ENCODE measurements around the gene SPEG. TPM values are rescaled to one million over a fixed set of nuclear protein-coding genes. Genes with fewer than 3 reads are reported as not detected.

SPEG gene
- total RNA-seq, 1 experiment from 2014 or later: not detected

- no peaks in the 10 kb centered on the region for H3K9me3 ChIP-seq (ENCODE audit: low read length)
- H3K4me1 ChIP-seq (ENCODE audit: low read length): peaks cover 8% of the 10 kb centered on the region
- no peak overlapping the region for H2AFZ ChIP-seq (ENCODE audit: low read length)
- H3K9ac ChIP-seq (ENCODE audit: low read length): no peak overlapping the region
- H3K79me2 ChIP-seq (ENCODE audit: low read length): no peaks in the 10 kb centered on the region
- no peaks in the 10 kb centered on the region for H3K27me3 ChIP-seq (ENCODE audit: low read length)
- H3K4me2 ChIP-seq (ENCODE audit: low read depth, low read length, poor library complexity, severe bottlenecking): no peak overlapping the region
- H3K36me3 ChIP-seq (ENCODE audit: insufficient read depth, low read length): no peaks in the 10 kb centered on the region
- H3K4me3 ChIP-seq (ENCODE audit: low read length): no peak overlapping the region
- DNase-seq: no peak
- no peaks in the 10 kb centered on the region for H3K9me2 ChIP-seq (replicated peaks; ENCODE audit: insufficient read depth, low read length)
- no peak overlapping the region for H3K27ac ChIP-seq (ENCODE audit: low read length)
- no peaks in the 10 kb centered on the region for H4K20me1 ChIP-seq (ENCODE audit: insufficient read depth, low read depth, low read length)
These were observed 20.9 kb downstream of the SPEG start for GRCh38 chr2:219455581-219455980.

GRCh38 chr2:219457784-219458369, 23.2 kb downstream of the SPEG start:
- Histone ChIP-seq H3K4me2 (ENCODE audit: low read depth, low read length, poor library complexity, severe bottlenecking) (no peak overlapping the region), H3K9ac (ENCODE audit: low read length) (no peak overlapping the region), H2AFZ (ENCODE audit: low read length) (no peak overlapping the region), H3K79me2 (ENCODE audit: low read length) (no peaks in the 10 kb centered on the region), H3K9me2 (replicated peaks; ENCODE audit: insufficient read depth, low read length) (no peaks in the 10 kb centered on the region), H3K36me3 (ENCODE audit: insufficient read depth, low read length) (no peaks in the 10 kb centered on the region), H3K27me3 (ENCODE audit: low read length) (no peaks in the 10 kb centered on the region), H3K27ac (ENCODE audit: low read length) (no peak overlapping the region), H3K9me3 (ENCODE audit: low read length) (no peaks in the 10 kb centered on the region), H3K4me1 (ENCODE audit: low read length) (peaks cover 8% of the 10 kb centered on the region), H3K4me3 (ENCODE audit: low read length) (no peak overlapping the region), H4K20me1 (ENCODE audit: insufficient read depth, low read depth, low read length) (no peaks in the 10 kb centered on the region)
- peak; percentile 69 for DNase-seq

- Histone ChIP-seq H4K20me1 (ENCODE audit: insufficient read depth, low read depth, low read length) (no peaks in the 10 kb centered on the region), H3K9ac (ENCODE audit: low read length) (no peak overlapping the region), H3K4me3 (ENCODE audit: low read length) (no peak overlapping the region), H3K27ac (ENCODE audit: low read length) (no peak overlapping the region), H3K4me2 (ENCODE audit: low read depth, low read length, poor library complexity, severe bottlenecking) (no peak overlapping the region), H3K36me3 (ENCODE audit: insufficient read depth, low read length) (no peaks in the 10 kb centered on the region), H2AFZ (ENCODE audit: low read length) (no peak overlapping the region), H3K79me2 (ENCODE audit: low read length) (no peaks in the 10 kb centered on the region), H3K9me3 (ENCODE audit: low read length) (no peaks in the 10 kb centered on the region), H3K4me1 (ENCODE audit: low read length) (peaks cover 8% of the 10 kb centered on the region), H3K9me2 (replicated peaks; ENCODE audit: insufficient read depth, low read length) (no peaks in the 10 kb centered on the region), H3K27me3 (ENCODE audit: low read length) (no peaks in the 10 kb centered on the region)
- DNase-seq: no peak
These were observed 24.4 kb downstream of the SPEG start for GRCh38 chr2:219458996-219459395.

GRCh38 chr2:219459460-219460311, 25.0 kb downstream of the SPEG start:
- Histone ChIP-seq H3K79me2 (ENCODE audit: low read length) (no peaks in the 10 kb centered on the region), H3K4me3 (ENCODE audit: low read length) (no peak overlapping the region), H3K4me1 (ENCODE audit: low read length) (peaks cover 8% of the 10 kb centered on the region), H3K9me2 (replicated peaks; ENCODE audit: insufficient read depth, low read length) (no peaks in the 10 kb centered on the region), H3K4me2 (ENCODE audit: low read depth, low read length, poor library complexity, severe bottlenecking) (no peak overlapping the region), H3K9me3 (ENCODE audit: low read length) (no peaks in the 10 kb centered on the region), H3K36me3 (ENCODE audit: insufficient read depth, low read length) (no peaks in the 10 kb centered on the region), H2AFZ (ENCODE audit: low read length) (no peak overlapping the region), H3K27ac (ENCODE audit: low read length) (no peak overlapping the region), H3K27me3 (ENCODE audit: low read length) (no peaks in the 10 kb centered on the region), H3K9ac (ENCODE audit: low read length) (no peak overlapping the region), H4K20me1 (ENCODE audit: insufficient read depth, low read depth, low read length) (no peaks in the 10 kb centered on the region)
- DNase-seq: peak; percentile 72

- H3K9ac ChIP-seq (ENCODE audit: low read length): no peak overlapping the region
These were observed 25.8 kb downstream of the SPEG start for GRCh38 chr2:219460424-219460926.

GRCh38 chr2:219461047-219461514, 26.4 kb downstream of the SPEG start:
- no peaks in the 10 kb centered on the region for H3K4me1 ChIP-seq (ENCODE audit: low read length)
- no peaks in the 10 kb centered on the region for H4K20me1 ChIP-seq (ENCODE audit: insufficient read depth, low read depth, low read length)
- DNase-seq: peak; percentile 56
- no peaks in the 10 kb centered on the region for H3K9me3 ChIP-seq (ENCODE audit: low read length)
- H3K9ac ChIP-seq (ENCODE audit: low read length): no peak overlapping the region
- H3K27ac ChIP-seq (ENCODE audit: low read length): no peak overlapping the region
- no peak overlapping the region for H3K4me2 ChIP-seq (ENCODE audit: low read depth, low read length, poor library complexity, severe bottlenecking)
- H3K79me2 ChIP-seq (ENCODE audit: low read length): no peaks in the 10 kb centered on the region
- H2AFZ ChIP-seq (ENCODE audit: low read length): no peak overlapping the region
- H3K27me3 ChIP-seq (ENCODE audit: low read length): no peaks in the 10 kb centered on the region
- H3K9me2 ChIP-seq (replicated peaks; ENCODE audit: insufficient read depth, low read length): no peaks in the 10 kb centered on the region
- H3K4me3 ChIP-seq (ENCODE audit: low read length): no peak overlapping the region
- H3K36me3 ChIP-seq (ENCODE audit: insufficient read depth, low read length): no peaks in the 10 kb centered on the region

More at GRCh38 chr2:219460424-219460926, 25.8 kb downstream of the SPEG start:
- Histone ChIP-seq H3K9me3 (ENCODE audit: low read length) (no peaks in the 10 kb centered on the region), H3K36me3 (ENCODE audit: insufficient read depth, low read length) (no peaks in the 10 kb centered on the region), H3K4me1 (ENCODE audit: low read length) (peaks cover 4% of the 10 kb centered on the region), H3K27ac (ENCODE audit: low read length) (no peak overlapping the region), H3K9me2 (replicated peaks; ENCODE audit: insufficient read depth, low read length) (no peaks in the 10 kb centered on the region), H3K4me2 (ENCODE audit: low read depth, low read length, poor library complexity, severe bottlenecking) (no peak overlapping the region), H4K20me1 (ENCODE audit: insufficient read depth, low read depth, low read length) (no peaks in the 10 kb centered on the region), H3K27me3 (ENCODE audit: low read length) (no peaks in the 10 kb centered on the region), H2AFZ (ENCODE audit: low read length) (no peak overlapping the region), H3K79me2 (ENCODE audit: low read length) (no peaks in the 10 kb centered on the region), H3K4me3 (ENCODE audit: low read length) (no peak overlapping the region)
- DNase-seq: no peak

- H3K4me2 ChIP-seq (ENCODE audit: low read depth, low read length, poor library complexity, severe bottlenecking): no peak overlapping the region
- no peak for DNase-seq
- H3K79me2 ChIP-seq (ENCODE audit: low read length): no peaks in the 10 kb centered on the region
- H3K27me3 ChIP-seq (ENCODE audit: low read length): no peaks in the 10 kb centered on the region
- H3K9me3 ChIP-seq (ENCODE audit: low read length): no peaks in the 10 kb centered on the region
- H4K20me1 ChIP-seq (ENCODE audit: insufficient read depth, low read depth, low read length): no peaks in the 10 kb centered on the region
- H3K4me3 ChIP-seq (ENCODE audit: low read length): no peak overlapping the region
- no peak overlapping the region for H3K9ac ChIP-seq (ENCODE audit: low read length)
- H3K27ac ChIP-seq (ENCODE audit: low read length): no peak overlapping the region
- no peaks in the 10 kb centered on the region for H3K9me2 ChIP-seq (replicated peaks; ENCODE audit: insufficient read depth, low read length)
- no peak overlapping the region for H2AFZ ChIP-seq (ENCODE audit: low read length)
- H3K4me1 ChIP-seq (ENCODE audit: low read length): no peaks in the 10 kb centered on the region
- H3K36me3 ChIP-seq (ENCODE audit: insufficient read depth, low read length): no peaks in the 10 kb centered on the region
These were observed 27.0 kb downstream of the SPEG start for GRCh38 chr2:219461669-219462068.

- no peaks in the 10 kb centered on the region for H4K20me1 ChIP-seq (ENCODE audit: insufficient read depth, low read depth, low read length)
These were observed 27.7 kb downstream of the SPEG start for GRCh38 chr2:219462349-219462748.

More at GRCh38 chr2:219462349-219462748, 27.7 kb downstream of the SPEG start:
- Histone ChIP-seq H3K27ac (ENCODE audit: low read length) (no peak overlapping the region), H3K79me2 (ENCODE audit: low read length) (no peaks in the 10 kb centered on the region), H3K9me3 (ENCODE audit: low read length) (no peaks in the 10 kb centered on the region), H3K27me3 (ENCODE audit: low read length) (no peaks in the 10 kb centered on the region), H3K36me3 (ENCODE audit: insufficient read depth, low read length) (no peaks in the 10 kb centered on the region), H3K4me1 (ENCODE audit: low read length) (no peaks in the 10 kb centered on the region), H3K4me3 (ENCODE audit: low read length) (no peak overlapping the region), H3K9me2 (replicated peaks; ENCODE audit: insufficient read depth, low read length) (no peaks in the 10 kb centered on the region), H3K4me2 (ENCODE audit: low read depth, low read length, poor library complexity, severe bottlenecking) (no peak overlapping the region), H3K9ac (ENCODE audit: low read length) (no peak overlapping the region), H2AFZ (ENCODE audit: low read length) (no peak overlapping the region)
- no peak for DNase-seq

All from Karpas-422 (cell line).